Type B pancreatic cell (in vitro differentiated cells): ENCODE results near the gene OSER1. TPM values are rescaled to one million over a fixed set of nuclear protein-coding genes. Genes with fewer than 3 reads are reported as not detected.
"Not testable (repeated sequence)": the region's sequence is repeated elsewhere in the genome, so short reads cannot be mapped to it uniquely, and the experiment has no call there.

Source experiments
- DNase-seq: peaks from one replicate; pipeline ENCODE4 v3.0.0; 2021; ENCODE audit warnings: mixed read lengths; ENCODE audit not compliant: unreplicated experiment; ENCODE audit errors: extremely low spot score
- H3K27ac Mint-ChIP-seq: 2 replicates; pipeline ENCODE4 v1.8.0; 2021; ENCODE audit warnings: mild to moderate bottlenecking, mixed read lengths
- H3K27me3 Mint-ChIP-seq: 2 replicates; pipeline ENCODE4 v1.8.0; 2021; ENCODE audit warnings: mixed read lengths
- H3K36me3 Mint-ChIP-seq: 2 replicates; pipeline ENCODE4 v1.8.0; 2021; ENCODE audit warnings: mixed read lengths
- H3K4me1 Mint-ChIP-seq: one replicate; pipeline ENCODE4 v1.8.0; 2021; ENCODE audit warnings: mixed read lengths; ENCODE audit not compliant: unreplicated experiment
- H3K4me3 Mint-ChIP-seq: 2 replicates; pipeline ENCODE4 v1.8.0; 2021; ENCODE audit warnings: mild to moderate bottlenecking, mixed read lengths
- H3K9me3 Mint-ChIP-seq: 2 replicates; pipeline ENCODE4 v1.8.0; 2021; ENCODE audit warnings: mixed read lengths
- CTCF ChIP-seq: fragments of 200-600 bp; sonication (generic); conservative IDR thresholded peaks from 2 replicates; pipeline ENCODE4 v1.5.0; 2021; ENCODE audit warnings: antibody characterized with exemption, mild to moderate bottlenecking
- total RNA-seq: library from RNA; stranded (reverse); gene quantifications from 2 replicates; pipeline ENCODE4 v1.2.1, GENCODE V29; 2021; ENCODE audit warnings: low replicate concordance

The OSER1 gene
- total RNA-seq, 1 donor from 2014 or later: 31.1 TPM

- peaks cover 33% of the 10 kb centered on the region for H3K36me3 Mint-ChIP-seq
- no peak for TF ChIP-seq CTCF
- no peak overlapping the region for H3K4me3 Mint-ChIP-seq
- no peak overlapping the region for H3K27ac Mint-ChIP-seq
- no peaks in the 10 kb centered on the region for H3K27me3 Mint-ChIP-seq
- DNase-seq: no peak
- no peaks in the 10 kb centered on the region for H3K9me3 Mint-ChIP-seq
- peaks cover 4% of the 10 kb centered on the region for H3K4me1 Mint-ChIP-seq
Observed at GRCh38 chr20:44199877-44200276, 10.7 kb downstream of the OSER1 start.

GRCh38 chr20:44198872-44199271 is 11.7 kb downstream of the OSER1 start:
- Mint-ChIP-seq H3K36me3 (peaks cover 29% of the 10 kb centered on the region), H3K4me1 (no peaks in the 10 kb centered on the region), H3K4me3 (no peak overlapping the region), H3K9me3 (no peaks in the 10 kb centered on the region), H3K27ac (no peak overlapping the region), H3K27me3 (no peaks in the 10 kb centered on the region)
- TF ChIP-seq CTCF: no peak
- DNase-seq: no peak

- Mint-ChIP-seq H3K4me3 (no peak overlapping the region), H3K36me3 (peaks cover 10% of the 10 kb centered on the region), H3K27ac (no peak overlapping the region), H3K9me3 (no peaks in the 10 kb centered on the region), H3K4me1 (no peaks in the 10 kb centered on the region), H3K27me3 (no peaks in the 10 kb centered on the region)
- no peak for TF ChIP-seq CTCF
- no peak for DNase-seq
Observed at GRCh38 chr20:44196271-44196670, 14.3 kb downstream of the OSER1 start.

- Mint-ChIP-seq H3K27me3 (no peaks in the 10 kb centered on the region), H3K4me3 (no peak overlapping the region), H3K9me3 (no peaks in the 10 kb centered on the region), H3K27ac (no peak overlapping the region), H3K36me3 (peaks cover 9% of the 10 kb centered on the region), H3K4me1 (no peaks in the 10 kb centered on the region)
- no peak for DNase-seq
- TF ChIP-seq CTCF: no peak
Observed at GRCh38 chr20:44195605-44196004, 15.0 kb downstream of the OSER1 start.

GRCh38 chr20:44193801-44194200 is 16.8 kb downstream of the OSER1 start:
- no peaks in the 10 kb centered on the region for H3K27me3 Mint-ChIP-seq
- H3K36me3 Mint-ChIP-seq: peaks cover 1% of the 10 kb centered on the region
- H3K27ac Mint-ChIP-seq: no peak overlapping the region
- H3K9me3 Mint-ChIP-seq: no peaks in the 10 kb centered on the region
- DNase-seq: no peak
- H3K4me1 Mint-ChIP-seq: no peaks in the 10 kb centered on the region
- no peak overlapping the region for H3K4me3 Mint-ChIP-seq
- no peak for TF ChIP-seq CTCF

- not testable (repeated sequence) for DNase-seq, H3K27ac Mint-ChIP-seq, H3K4me3 Mint-ChIP-seq, H3K9me3 Mint-ChIP-seq, H3K27me3 Mint-ChIP-seq, H3K36me3 Mint-ChIP-seq
- peaks cover 12% of the 10 kb centered on the region for H3K4me1 Mint-ChIP-seq
Observed at GRCh38 chr20:44191640-44192039, 18.9 kb downstream of the OSER1 start.
